Esophagus squamous epithelium (tissue), 4 donors: Measurements from ENCODE around the gene OPCML.

Experiments
- POLR2A ChIP-seq, 4 donors: fragments of 450-650 bp; IDR thresholded peaks; one replicate each; pipeline ENCODE4 v1.6.1; 2017; ENCODE audit warnings: antibody characterized with exemption in 4 of 4, mild to moderate bottlenecking in 4 of 4, moderate library complexity in 3 of 4
- TF ChIP-seq, protein P1 (sequence below), 6 experiments: fragments of 450-650 bp in 4 of 6; fragments of 200-600 bp in 2 of 6; sonication (generic) in 2 of 6; IDR thresholded peaks; one replicate each; pipeline ENCODE4 v1.5.1; 2016 to 2019; ENCODE audit warnings: antibody characterized with exemption in 6 of 6, mild to moderate bottlenecking in 4 of 6, moderate library complexity in 4 of 6

DNA sequence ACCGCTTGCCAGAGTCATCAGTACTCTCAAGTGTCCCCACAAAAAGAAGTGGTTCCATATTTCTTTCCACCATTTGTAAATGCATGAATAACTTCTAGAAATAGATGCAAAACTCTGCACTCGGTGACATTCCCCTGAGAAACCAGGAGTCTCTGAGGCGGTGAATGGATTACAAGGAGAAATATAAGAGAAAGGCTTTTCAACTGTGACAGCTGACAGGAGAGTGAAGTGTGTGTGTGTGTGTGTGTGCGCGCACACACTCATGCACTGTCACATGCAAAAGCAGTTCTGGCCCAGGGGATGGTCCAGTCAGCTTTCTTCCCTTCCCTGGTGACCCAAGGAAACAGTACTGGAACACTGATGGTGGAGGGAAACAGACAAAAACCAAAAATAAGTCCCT is 710.0 kb downstream of the OPCML start:
- TF ChIP-seq, protein P1, sequence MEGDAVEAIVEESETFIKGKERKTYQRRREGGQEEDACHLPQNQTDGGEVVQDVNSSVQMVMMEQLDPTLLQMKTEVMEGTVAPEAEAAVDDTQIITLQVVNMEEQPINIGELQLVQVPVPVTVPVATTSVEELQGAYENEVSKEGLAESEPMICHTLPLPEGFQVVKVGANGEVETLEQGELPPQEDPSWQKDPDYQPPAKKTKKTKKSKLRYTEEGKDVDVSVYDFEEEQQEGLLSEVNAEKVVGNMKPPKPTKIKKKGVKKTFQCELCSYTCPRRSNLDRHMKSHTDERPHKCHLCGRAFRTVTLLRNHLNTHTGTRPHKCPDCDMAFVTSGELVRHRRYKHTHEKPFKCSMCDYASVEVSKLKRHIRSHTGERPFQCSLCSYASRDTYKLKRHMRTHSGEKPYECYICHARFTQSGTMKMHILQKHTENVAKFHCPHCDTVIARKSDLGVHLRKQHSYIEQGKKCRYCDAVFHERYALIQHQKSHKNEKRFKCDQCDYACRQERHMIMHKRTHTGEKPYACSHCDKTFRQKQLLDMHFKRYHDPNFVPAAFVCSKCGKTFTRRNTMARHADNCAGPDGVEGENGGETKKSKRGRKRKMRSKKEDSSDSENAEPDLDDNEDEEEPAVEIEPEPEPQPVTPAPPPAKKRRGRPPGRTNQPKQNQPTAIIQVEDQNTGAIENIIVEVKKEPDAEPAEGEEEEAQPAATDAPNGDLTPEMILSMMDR (IDR thresholded peaks at IDR 0.05) = no peak
- TF ChIP-seq POLR2A (IDR thresholded peaks at IDR 0.05) = no peak
